Measurements from ENCODE around the gene FSCN2.
"Not testable (repeated sequence)": the region's sequence is repeated elsewhere in the genome, so short reads cannot be mapped to it uniquely, and the experiment has no call there.

The FSCN2 gene

DNA sequence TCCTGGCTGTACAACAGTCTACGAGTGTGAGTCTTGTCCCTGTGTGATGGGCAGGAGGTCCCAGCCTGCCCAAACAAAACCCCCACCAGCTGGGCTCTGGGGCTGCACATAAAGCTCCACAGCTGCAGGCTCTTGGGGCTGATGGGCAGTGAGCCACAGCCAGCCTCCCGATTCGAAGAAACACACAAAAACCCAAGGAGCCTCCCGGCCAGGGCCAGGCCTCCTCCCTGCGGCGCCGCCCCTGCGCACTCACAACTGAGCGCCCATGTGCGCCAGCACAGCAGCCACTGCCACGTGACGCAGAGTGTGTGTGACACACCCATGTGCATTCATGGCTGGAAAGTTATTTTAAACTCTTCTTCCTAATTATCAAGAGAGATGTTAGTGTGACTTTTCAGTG, 54.6 kb downstream of the FSCN2 start:
- H3K79me2 ChIP-seq (ENCODE audit: insufficient read depth, low read depth): no peaks in the 10 kb centered on the region
- H2AFZ ChIP-seq (ENCODE audit: low read depth): no peak overlapping the region
- H3K9ac ChIP-seq: no peak overlapping the region
- no peak overlapping the region for H3K27ac ChIP-seq
- no peaks in the 10 kb centered on the region for H4K20me1 ChIP-seq (ENCODE audit: insufficient read depth)
- TF ChIP-seq, protein P1, sequence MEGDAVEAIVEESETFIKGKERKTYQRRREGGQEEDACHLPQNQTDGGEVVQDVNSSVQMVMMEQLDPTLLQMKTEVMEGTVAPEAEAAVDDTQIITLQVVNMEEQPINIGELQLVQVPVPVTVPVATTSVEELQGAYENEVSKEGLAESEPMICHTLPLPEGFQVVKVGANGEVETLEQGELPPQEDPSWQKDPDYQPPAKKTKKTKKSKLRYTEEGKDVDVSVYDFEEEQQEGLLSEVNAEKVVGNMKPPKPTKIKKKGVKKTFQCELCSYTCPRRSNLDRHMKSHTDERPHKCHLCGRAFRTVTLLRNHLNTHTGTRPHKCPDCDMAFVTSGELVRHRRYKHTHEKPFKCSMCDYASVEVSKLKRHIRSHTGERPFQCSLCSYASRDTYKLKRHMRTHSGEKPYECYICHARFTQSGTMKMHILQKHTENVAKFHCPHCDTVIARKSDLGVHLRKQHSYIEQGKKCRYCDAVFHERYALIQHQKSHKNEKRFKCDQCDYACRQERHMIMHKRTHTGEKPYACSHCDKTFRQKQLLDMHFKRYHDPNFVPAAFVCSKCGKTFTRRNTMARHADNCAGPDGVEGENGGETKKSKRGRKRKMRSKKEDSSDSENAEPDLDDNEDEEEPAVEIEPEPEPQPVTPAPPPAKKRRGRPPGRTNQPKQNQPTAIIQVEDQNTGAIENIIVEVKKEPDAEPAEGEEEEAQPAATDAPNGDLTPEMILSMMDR (conservative IDR thresholded peaks at IDR 0.05; ENCODE audit: low read depth, low read length): no peak
- H3K4me1 ChIP-seq (ENCODE audit: low read depth, poor library complexity, severe bottlenecking): no peaks in the 10 kb centered on the region
- H3K27me3 ChIP-seq (ENCODE audit: insufficient read depth, low read depth): no peaks in the 10 kb centered on the region
- H3K4me2 ChIP-seq: no peak overlapping the region
- H3K36me3 ChIP-seq (ENCODE audit: insufficient read depth): peaks cover 4% of the 10 kb centered on the region; the same call in 1 of the 2 replicates
- H3K4me3 ChIP-seq (IDR thresholded peaks at IDR 0.05; ENCODE audit: insufficient read depth, low read depth, low read length): no peak overlapping the region

DNA sequence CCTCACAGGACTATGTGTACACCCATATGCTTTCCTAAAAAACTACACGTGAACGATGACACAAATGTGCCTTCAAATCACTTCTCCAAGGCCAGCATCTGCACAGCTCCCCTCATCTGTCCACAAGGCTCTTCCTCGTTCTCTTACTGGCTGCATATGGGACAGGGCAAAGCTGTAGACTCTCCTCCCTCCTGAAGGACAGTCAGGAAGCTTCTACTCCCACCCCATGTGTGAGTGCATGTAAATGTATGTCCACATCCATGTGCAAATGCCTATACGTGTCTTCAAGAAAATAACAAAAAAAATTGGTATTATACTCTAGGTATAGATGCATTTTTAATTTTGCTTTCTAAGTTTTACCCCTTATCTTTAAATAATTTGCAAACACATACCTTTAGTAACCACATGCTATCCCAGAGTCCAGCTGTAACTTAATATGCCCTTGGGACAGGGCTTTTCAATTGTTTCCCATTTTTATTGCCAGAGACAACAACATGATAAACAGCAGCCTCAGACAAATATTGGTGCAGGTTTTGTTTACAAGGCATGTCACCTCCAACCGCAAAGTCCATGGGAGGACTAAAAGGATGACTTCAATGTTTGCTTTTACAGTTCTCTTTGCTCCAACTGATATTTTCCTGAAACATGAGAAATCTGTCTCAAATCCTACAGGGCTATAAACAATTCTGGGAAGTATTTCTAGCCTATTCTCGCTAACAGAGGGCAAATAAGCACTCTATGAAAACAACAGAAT, 55.6 kb downstream of the FSCN2 start:
- H3K79me2 ChIP-seq (ENCODE audit: insufficient read depth, low read depth): no peaks in the 10 kb centered on the region
- H3K4me2 ChIP-seq: no peak overlapping the region
- H3K27me3 ChIP-seq (ENCODE audit: insufficient read depth, low read depth): no peaks in the 10 kb centered on the region
- H4K20me1 ChIP-seq (ENCODE audit: insufficient read depth): no peaks in the 10 kb centered on the region
- no peaks in the 10 kb centered on the region for H3K4me1 ChIP-seq (ENCODE audit: low read depth, poor library complexity, severe bottlenecking)
- peaks cover 4% of the 10 kb centered on the region; the same call in 1 of the 2 replicates for H3K36me3 ChIP-seq (ENCODE audit: insufficient read depth)
- no peak overlapping the region for H3K4me3 ChIP-seq (IDR thresholded peaks at IDR 0.05; ENCODE audit: insufficient read depth, low read depth, low read length)
- no peak overlapping the region for H2AFZ ChIP-seq (ENCODE audit: low read depth)
- no peak overlapping the region for H3K9ac ChIP-seq
- no peak overlapping the region for H3K27ac ChIP-seq
- TF ChIP-seq, protein P1 (conservative IDR thresholded peaks at IDR 0.05; ENCODE audit: low read depth, low read length): no peak

GRCh38 chr17:81584771-81585170, 56.6 kb downstream of the FSCN2 start:
- H3K4me1 ChIP-seq (ENCODE audit: low read depth, poor library complexity, severe bottlenecking); H3K27ac ChIP-seq; H3K27me3 ChIP-seq (ENCODE audit: insufficient read depth, low read depth); H3K36me3 ChIP-seq (ENCODE audit: insufficient read depth); H2AFZ ChIP-seq (ENCODE audit: low read depth); H3K79me2 ChIP-seq (ENCODE audit: insufficient read depth, low read depth); H3K9ac ChIP-seq; H3K4me3 ChIP-seq (IDR thresholded peaks at IDR 0.05; ENCODE audit: insufficient read depth, low read depth, low read length); H3K4me2 ChIP-seq; H4K20me1 ChIP-seq (ENCODE audit: insufficient read depth): not testable (repeated sequence)

- no peak overlapping the region for H3K27ac ChIP-seq
- no peak overlapping the region for H3K9ac ChIP-seq
- H3K27me3 ChIP-seq (ENCODE audit: insufficient read depth, low read depth): no peaks in the 10 kb centered on the region
- no peaks in the 10 kb centered on the region for H3K79me2 ChIP-seq (ENCODE audit: insufficient read depth, low read depth)
- H3K36me3 ChIP-seq (ENCODE audit: insufficient read depth): peaks cover 4% of the 10 kb centered on the region; the same call in 1 of the 2 replicates
- H3K4me1 ChIP-seq (ENCODE audit: low read depth, poor library complexity, severe bottlenecking): no peaks in the 10 kb centered on the region
- H4K20me1 ChIP-seq (ENCODE audit: insufficient read depth): no peaks in the 10 kb centered on the region
- H3K4me2 ChIP-seq: no peak overlapping the region
- TF ChIP-seq, protein P1 (conservative IDR thresholded peaks at IDR 0.05; ENCODE audit: low read depth, low read length): no peak
- no peak overlapping the region for H2AFZ ChIP-seq (ENCODE audit: low read depth)
- H3K4me3 ChIP-seq (IDR thresholded peaks at IDR 0.05; ENCODE audit: insufficient read depth, low read depth, low read length): no peak overlapping the region
Observed at GRCh38 chr17:81586096-81586495, 57.9 kb downstream of the FSCN2 start.
